H9 (cell line): ENCODE results near the gene BCAS3. TPM values are rescaled to one million over a fixed set of nuclear protein-coding genes. Genes with fewer than 3 reads are reported as not detected.

Source experiments
- DNase-seq: peaks from one replicate; pipeline ENCODE4 v3.0.0-alpha.2; 2017
- H2AFZ ChIP-seq: one replicate; pipeline ENCODE4 v1.6.1; 2013; ENCODE audit warnings: mild to moderate bottlenecking, low read length, control low read depth, moderate library complexity
- H2AK5ac ChIP-seq: 2 replicates; pipeline ENCODE4 v1.6.1; 2013; ENCODE audit warnings: low read length, control low read depth, mixed read lengths; ENCODE audit not compliant: insufficient read length
- H2BK120ac ChIP-seq: one replicate; pipeline ENCODE4 v1.6.1; 2013; ENCODE audit warnings: low read depth, mild to moderate bottlenecking, low read length, control low read depth, inconsistent platforms; ENCODE audit not compliant: poor library complexity, severe bottlenecking
- H2BK12ac ChIP-seq: 2 replicates; pipeline ENCODE4 v1.6.1; 2013; ENCODE audit warnings: low read length, control low read depth, mixed read lengths, low read depth; ENCODE audit not compliant: insufficient read length
- H2BK15ac ChIP-seq: 2 replicates; pipeline ENCODE4 v1.6.1; 2013; ENCODE audit warnings: low read depth, low read length, control low read depth
- H2BK20ac ChIP-seq: one replicate; pipeline ENCODE4 v1.6.1; 2013; ENCODE audit warnings: low read depth, mild to moderate bottlenecking, low read length, control low read depth, inconsistent platforms; ENCODE audit not compliant: poor library complexity, severe bottlenecking
- H2BK5ac ChIP-seq: 2 replicates; pipeline ENCODE4 v1.6.1; 2013; ENCODE audit warnings: low read length, control low read depth, mixed read lengths; ENCODE audit not compliant: insufficient read length
- H3K14ac ChIP-seq: 2 replicates; pipeline ENCODE4 v1.6.1; 2013; ENCODE audit warnings: low read length, control low read depth; ENCODE audit not compliant: insufficient read depth
- H3K18ac ChIP-seq: 2 replicates; pipeline ENCODE4 v1.6.1; 2013; ENCODE audit warnings: low read depth, mild to moderate bottlenecking, mixed read lengths, low read length, control low read depth; ENCODE audit not compliant: insufficient read length
- H3K23ac ChIP-seq: 2 replicates; pipeline ENCODE4 v1.6.1; 2013; ENCODE audit warnings: low read length, control low read depth, mixed read lengths, low read depth; ENCODE audit not compliant: insufficient read length
- H3K23me2 ChIP-seq: 2 replicates; pipeline ENCODE4 v1.6.1; 2013; ENCODE audit warnings: low read depth, mild to moderate bottlenecking, mixed read lengths, low read length, control low read depth; ENCODE audit not compliant: insufficient read length, poor library complexity, severe bottlenecking
- H3K27ac ChIP-seq: 2 replicates; pipeline ENCODE4 v1.5.1; 2013; ENCODE audit warnings: low read length, control low read depth, mixed read lengths, low read depth; ENCODE audit not compliant: insufficient read length
- H3K27me3 ChIP-seq: 2 replicates; pipeline ENCODE4 v1.6.1; 2013; ENCODE audit warnings: low read length, control low read depth, inconsistent platforms; ENCODE audit not compliant: insufficient read depth
- H3K4ac ChIP-seq: 2 replicates; pipeline ENCODE4 v1.6.1; 2013; ENCODE audit warnings: low read depth, mild to moderate bottlenecking, control low read depth, inconsistent platforms, low read length, moderate library complexity
- H3K4me1 ChIP-seq: 2 replicates; pipeline ENCODE4 v1.6.1; 2013; ENCODE audit warnings: low read length, control low read depth, inconsistent platforms; ENCODE audit not compliant: insufficient read depth
- H3K4me2 ChIP-seq: 2 replicates; pipeline ENCODE4 v1.6.1; 2013; ENCODE audit warnings: low read length, control low read depth, mixed read lengths; ENCODE audit not compliant: insufficient read length, insufficient read depth
- H3K56ac ChIP-seq: 2 replicates; pipeline ENCODE4 v1.6.1; 2013; ENCODE audit warnings: low read depth, mild to moderate bottlenecking, mixed read lengths, low read length, control low read depth; ENCODE audit not compliant: insufficient read length
- H3K79me1 ChIP-seq: 2 replicates; pipeline ENCODE4 v1.6.1; 2013; ENCODE audit warnings: low read depth, mild to moderate bottlenecking, moderate library complexity, low read length, control low read depth, inconsistent platforms; ENCODE audit not compliant: insufficient read depth, poor library complexity, severe bottlenecking
- H3K79me2 ChIP-seq: 2 replicates; pipeline ENCODE4 v1.6.1; 2013; ENCODE audit warnings: low read length, control low read depth, inconsistent platforms; ENCODE audit not compliant: insufficient read depth
- H3K9ac ChIP-seq: 2 replicates; pipeline ENCODE4 v1.6.1; 2013; ENCODE audit warnings: low read length, control low read depth, mixed read lengths; ENCODE audit not compliant: insufficient read length; ENCODE audit errors: extremely low read depth
- H3K9me3 ChIP-seq: one replicate; pipeline ENCODE4 v1.6.1; 2013; ENCODE audit warnings: low read depth, low read length, inconsistent platforms; ENCODE audit not compliant: control insufficient read depth
- H3T11ph ChIP-seq: one replicate; pipeline ENCODE4 v1.6.1; 2013; ENCODE audit warnings: mild to moderate bottlenecking, low read length, control low read depth, inconsistent platforms
- H4K20me1 ChIP-seq: one replicate; pipeline ENCODE4 v1.6.1; 2013; ENCODE audit not compliant: control insufficient read depth, insufficient read length, insufficient read depth
- H4K5ac ChIP-seq: 2 replicates; pipeline ENCODE4 v1.6.1; 2013; ENCODE audit warnings: low read depth, mild to moderate bottlenecking, mixed read lengths, low read length, control low read depth; ENCODE audit not compliant: insufficient read length
- H4K8ac ChIP-seq: replicated peaks from 2 replicates; pipeline ENCODE4 v1.6.1; 2013; ENCODE audit warnings: low read length, control low read depth, mixed read lengths, low read depth; ENCODE audit not compliant: insufficient read length
- H4K91ac ChIP-seq: 2 replicates; pipeline ENCODE4 v1.6.1; 2013; ENCODE audit warnings: low read depth, mild to moderate bottlenecking, moderate library complexity, mixed read lengths, low read length, control low read depth; ENCODE audit not compliant: insufficient read length
- H3K27ac Mint-ChIP-seq, 3 experiments: 2 replicates in 2 of 3; 3 replicates in 1 of 3; pipeline ENCODE4 v1.8.0; 2020 to 2021; ENCODE audit warnings: mixed read lengths in 3 of 3, mild to moderate bottlenecking in 1 of 3, moderate library complexity in 1 of 3
- H3K27me3 Mint-ChIP-seq: 2 replicates; pipeline ENCODE4 v1.8.0; 2021; ENCODE audit warnings: low read depth, mild to moderate bottlenecking, moderate library complexity, mixed read lengths
- H3K36me3 Mint-ChIP-seq, 3 experiments: 2 replicates in 2 of 3; 3 replicates in 1 of 3; pipeline ENCODE4 v1.8.0; 2020 to 2021; ENCODE audit warnings: low read depth in 3 of 3, mixed read lengths in 3 of 3; ENCODE audit not compliant: insufficient read depth in 1 of 3
- H3K4me1 Mint-ChIP-seq, 2 experiments: 2 replicates each; pipeline ENCODE4 v1.8.0; 2020; ENCODE audit warnings: mixed read lengths in 2 of 2
- H3K4me3 Mint-ChIP-seq, 2 experiments: 2 replicates in 1 of 2; 3 replicates in 1 of 2; pipeline ENCODE4 v1.8.0; 2020 to 2021; ENCODE audit warnings: mild to moderate bottlenecking in 2 of 2, mixed read lengths in 2 of 2, moderate library complexity in 1 of 2
- H3K9me3 Mint-ChIP-seq, 2 experiments: 2 replicates in 1 of 2; 3 replicates in 1 of 2; pipeline ENCODE4 v1.8.0; 2020; ENCODE audit warnings: mild to moderate bottlenecking in 2 of 2, mixed read lengths in 2 of 2, moderate library complexity in 1 of 2
- WGBS: extraction: QIAGEN DNeasy Blood & Tissue Kit; methylation state at CpG from one replicate; pipeline ENCODE4 v1.1.7; 2013; ENCODE audit warnings: missing lambda C conversion rate, low lambda C conversion rate, mixed read lengths; ENCODE audit not compliant: insufficient read length; ENCODE audit errors: extremely low coverage; 5-methylcytosine and 5-hydroxymethylcytosine counted together
- total RNA-seq: library from RNA; stranded (reverse); gene quantifications from 2 replicates; pipeline ENCODE4 v1.2.1, GENCODE V29; 2021
- TF ChIP-seq, protein P1 (sequence below): fragments of 200-600 bp; sonication (generic); conservative IDR thresholded peaks from 3 replicates; pipeline ENCODE4 v1.8.0; 2021; ENCODE audit warnings: antibody characterized with exemption, mild to moderate bottlenecking

Gene BCAS3
- total RNA-seq, 1 experiment from 2014 or later: 22.4 TPM

- H3K18ac ChIP-seq: no peak overlapping the region
- no peaks in the 10 kb centered on the region for H4K20me1 ChIP-seq
- H2BK20ac ChIP-seq: no peak overlapping the region
- H2BK5ac ChIP-seq: no peak overlapping the region
- no peak overlapping the region for H2AFZ ChIP-seq
- Mint-ChIP-seq H3K4me1 (peaks cover 14 to 19% of the 10 kb centered on the region in 2 experiments), H3K36me3 (no peaks in the 10 kb centered on the region; a peak in 1 of 7 replicates), H3K27ac (no peak overlapping the region; a peak in 1 of 7 replicates), H3K4me3 (no peak overlapping the region), H3K27me3 (no peaks in the 10 kb centered on the region), H3K9me3 (no peaks in the 10 kb centered on the region; a peak in 1 of 5 replicates)
- no peak overlapping the region for H2BK120ac ChIP-seq
- DNase-seq: no peak
- H3T11ph ChIP-seq: no peak overlapping the region
- no peak overlapping the region for H3K23ac ChIP-seq
- no peak overlapping the region for H2AK5ac ChIP-seq
- H3K4me1 ChIP-seq: no peaks in the 10 kb centered on the region
- H3K23me2 ChIP-seq: no peaks in the 10 kb centered on the region
- no peak overlapping the region for H2BK15ac ChIP-seq
- H4K8ac ChIP-seq: no peak overlapping the region
- no peak overlapping the region for H4K91ac ChIP-seq
- H2BK12ac ChIP-seq: no peak overlapping the region
- no peak overlapping the region for H3K4ac ChIP-seq
- WGBS: no CpG with 5 or more reads among the region's 2 CpGs
- no peaks in the 10 kb centered on the region for H3K79me1 ChIP-seq
- no peak overlapping the region for H3K14ac ChIP-seq
- H4K5ac ChIP-seq: no peak overlapping the region
- H3K9ac ChIP-seq: no peak overlapping the region
- no peak overlapping the region for H3K56ac ChIP-seq
- TF ChIP-seq, protein P1, sequence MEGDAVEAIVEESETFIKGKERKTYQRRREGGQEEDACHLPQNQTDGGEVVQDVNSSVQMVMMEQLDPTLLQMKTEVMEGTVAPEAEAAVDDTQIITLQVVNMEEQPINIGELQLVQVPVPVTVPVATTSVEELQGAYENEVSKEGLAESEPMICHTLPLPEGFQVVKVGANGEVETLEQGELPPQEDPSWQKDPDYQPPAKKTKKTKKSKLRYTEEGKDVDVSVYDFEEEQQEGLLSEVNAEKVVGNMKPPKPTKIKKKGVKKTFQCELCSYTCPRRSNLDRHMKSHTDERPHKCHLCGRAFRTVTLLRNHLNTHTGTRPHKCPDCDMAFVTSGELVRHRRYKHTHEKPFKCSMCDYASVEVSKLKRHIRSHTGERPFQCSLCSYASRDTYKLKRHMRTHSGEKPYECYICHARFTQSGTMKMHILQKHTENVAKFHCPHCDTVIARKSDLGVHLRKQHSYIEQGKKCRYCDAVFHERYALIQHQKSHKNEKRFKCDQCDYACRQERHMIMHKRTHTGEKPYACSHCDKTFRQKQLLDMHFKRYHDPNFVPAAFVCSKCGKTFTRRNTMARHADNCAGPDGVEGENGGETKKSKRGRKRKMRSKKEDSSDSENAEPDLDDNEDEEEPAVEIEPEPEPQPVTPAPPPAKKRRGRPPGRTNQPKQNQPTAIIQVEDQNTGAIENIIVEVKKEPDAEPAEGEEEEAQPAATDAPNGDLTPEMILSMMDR: no peak
- H3K27me3 ChIP-seq: no peaks in the 10 kb centered on the region
- no peaks in the 10 kb centered on the region for H3K79me2 ChIP-seq
- H3K4me2 ChIP-seq: no peak overlapping the region
- no peak overlapping the region for H3K27ac ChIP-seq
- H3K9me3 ChIP-seq: no peaks in the 10 kb centered on the region
These were observed 226.9 kb downstream of the BCAS3 start for GRCh38 chr17:60904582-60904981.
